Stimulated activated CD8-positive, alpha-beta memory T cell treated with anti-CD3 and anti-CD28 coated beads, Interleukin-7, amount 100 ng/mL, for 48 hours (primary cell): ENCODE data around the gene ACIN1.
A peak's percentile ranks its signal among the peaks of the same experiment; 100 is the strongest.

Experiments
- DNase-seq, 2 donors: peaks; one replicate each; pipeline ENCODE4 v3.0.0-alpha.2; 2020; ENCODE audit warnings: low read depth in 1 of 2; ENCODE audit errors: extremely low read depth in 1 of 2

The ACIN1 gene

DNA sequence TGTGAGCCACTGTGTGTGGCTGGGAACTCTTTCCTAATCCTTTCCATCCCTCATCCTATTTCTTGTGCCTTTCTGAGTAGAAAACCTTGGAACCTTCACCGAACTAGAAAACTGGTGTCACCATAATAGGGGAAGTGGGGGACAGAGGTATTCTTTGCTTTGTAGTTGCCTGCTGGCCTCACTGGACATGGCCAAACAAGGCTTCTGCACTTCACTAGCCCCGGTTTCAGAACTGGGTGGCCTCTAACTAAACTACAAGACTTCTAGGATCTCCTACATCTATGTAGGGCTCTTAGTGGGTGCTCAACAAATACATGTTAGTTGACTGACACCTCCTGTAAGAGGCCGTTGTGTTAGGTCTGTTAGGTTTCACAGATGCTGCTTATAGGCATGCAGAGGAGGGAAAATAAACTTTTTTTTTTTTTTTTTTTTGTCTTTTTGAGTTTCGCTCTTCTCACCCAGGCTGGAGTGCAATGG, 10.4 kb upstream of the ACIN1 start:
- DNase-seq = no peak

DNA sequence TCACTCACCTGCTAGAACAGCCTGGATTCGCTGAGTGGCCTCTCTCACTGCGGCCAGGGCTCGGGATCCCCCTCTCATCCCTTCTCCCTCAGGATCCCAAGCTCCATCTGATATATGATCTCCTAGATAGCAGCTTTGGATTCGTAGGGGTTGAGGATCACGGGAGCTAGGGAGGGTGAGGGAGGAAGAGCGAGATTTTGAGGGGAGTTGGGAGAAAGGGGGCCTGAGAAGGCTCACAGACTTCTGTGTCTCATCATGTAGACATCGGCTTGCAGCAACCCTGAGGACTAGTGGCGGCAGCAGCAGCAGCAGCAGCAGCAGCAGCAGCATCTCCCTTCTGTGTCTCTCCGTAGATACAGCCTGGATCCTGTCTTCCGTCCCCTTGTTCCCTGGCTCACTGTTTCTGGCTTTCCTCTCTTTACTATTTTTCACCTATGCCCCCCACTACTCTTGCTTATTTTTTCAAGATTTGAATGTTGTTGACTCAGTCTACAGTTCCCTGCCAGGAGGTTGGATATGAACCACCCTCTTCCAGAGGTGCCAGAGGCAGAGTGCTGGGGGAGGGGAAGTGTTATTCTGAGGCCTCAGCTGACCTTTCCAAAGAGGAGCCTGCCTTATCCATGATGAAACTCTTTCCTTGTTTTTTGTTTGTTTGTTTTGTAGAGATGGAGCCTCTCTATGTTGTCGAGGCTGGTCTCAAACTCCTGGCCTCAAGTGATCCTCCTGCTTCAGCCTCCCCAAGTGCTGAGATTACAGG, 9.8 kb upstream of the ACIN1 start, which contains the start of gene CIROP:
Gene CIROP (minus strand): TSS at position 399 of the 757 bp plus-strand sequence. CDS start 69 bp downstream, at position 330.
- DNase-seq = no peak

DNA sequence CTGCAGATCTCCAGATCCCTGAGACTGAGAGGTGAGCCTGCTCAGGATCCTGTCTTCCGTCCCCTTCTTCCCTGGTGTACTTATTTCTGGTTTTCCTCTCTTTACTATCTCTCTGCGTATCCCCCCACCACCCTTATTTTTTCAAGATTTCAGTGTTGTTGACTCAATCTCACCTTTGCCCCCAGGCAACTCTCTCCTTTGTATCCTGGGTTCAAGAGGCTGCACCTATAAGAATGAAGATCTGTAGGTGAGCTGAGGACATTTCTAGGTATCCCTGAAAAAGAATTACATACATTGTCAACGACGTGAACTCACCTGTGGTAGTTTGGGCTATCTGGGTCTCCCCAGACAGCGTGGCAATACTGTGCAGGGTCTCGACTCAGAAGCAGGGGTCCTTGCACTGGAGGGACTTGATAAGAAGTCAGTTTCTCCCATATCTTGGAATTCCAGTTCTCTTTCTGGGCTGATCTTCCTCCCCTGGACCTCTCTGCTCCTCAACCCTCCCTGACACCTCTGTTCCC, 9.2 kb upstream of the ACIN1 start:
- DNase-seq = no peak

DNA sequence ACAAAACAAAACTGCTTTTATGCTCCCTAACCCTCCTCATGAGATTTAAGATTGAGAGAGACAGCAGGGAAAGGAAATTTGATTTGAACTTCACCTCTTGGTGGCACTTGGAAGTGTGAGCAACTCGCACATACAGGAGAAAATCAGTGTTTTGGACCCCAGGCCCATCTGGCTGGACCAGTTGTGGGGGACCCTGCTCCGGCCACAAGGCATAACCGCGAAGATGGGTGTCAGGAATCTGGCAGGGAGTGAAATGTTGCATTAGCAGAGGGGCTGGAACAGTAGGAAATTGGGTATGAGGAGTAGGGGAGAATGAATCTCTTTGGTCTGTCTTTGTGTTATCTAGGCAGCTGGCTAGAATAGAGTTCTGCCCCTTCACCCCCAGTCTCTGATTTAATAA, 8.6 kb upstream of the ACIN1 start:
- no peak for DNase-seq

DNA sequence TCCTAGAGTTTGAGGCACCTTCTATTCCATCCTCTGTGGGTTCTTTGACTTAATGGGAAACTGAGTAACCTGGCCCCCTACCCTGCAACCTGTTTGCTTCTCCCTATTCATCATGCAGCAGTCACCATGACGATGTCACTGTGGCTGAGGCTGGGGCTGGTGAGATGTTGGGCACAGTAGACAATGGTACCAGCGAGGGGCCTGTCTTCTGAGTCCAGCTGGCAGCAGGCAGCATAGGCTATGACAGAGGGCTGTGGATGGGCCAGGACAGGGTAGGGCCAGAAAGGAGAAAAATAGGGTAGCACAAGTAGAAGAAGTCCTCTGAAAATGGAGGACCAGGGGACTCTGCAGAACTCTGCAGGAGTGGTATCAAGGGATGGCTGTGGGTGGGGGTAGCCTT, 7.9 kb upstream of the ACIN1 start:
- no peak for DNase-seq

DNA sequence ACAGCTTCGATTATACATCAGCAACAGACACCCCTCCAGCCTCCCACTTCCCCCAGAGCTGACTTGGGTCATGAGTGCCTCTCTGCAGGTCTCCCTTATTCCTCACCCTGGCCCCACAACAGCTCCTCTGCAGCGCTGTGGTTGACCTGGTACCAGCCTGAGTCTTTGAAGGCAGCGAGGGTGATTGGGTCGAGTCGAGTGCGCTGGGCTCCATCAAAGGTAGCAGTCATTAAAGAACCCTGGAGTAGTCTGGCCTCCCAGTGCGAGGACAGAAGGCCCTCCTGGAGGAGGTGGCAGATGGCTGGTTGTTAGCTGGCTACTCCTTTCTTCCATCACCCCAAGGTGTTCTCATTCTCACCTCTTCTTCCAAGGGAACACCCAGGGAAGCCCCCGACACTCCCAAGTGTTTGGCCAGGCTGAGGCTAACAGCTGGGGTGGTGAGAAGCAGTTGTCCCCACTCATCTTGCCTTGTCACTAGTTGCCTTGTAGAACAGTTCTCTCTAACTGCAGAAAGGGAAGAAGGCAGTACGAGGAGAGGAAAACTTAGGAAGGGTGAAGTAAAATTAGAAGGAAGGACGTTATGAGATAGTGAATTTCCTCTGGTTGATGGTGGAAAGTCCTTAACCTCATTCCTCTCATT, 7.2 kb upstream of the ACIN1 start:
- no peak for DNase-seq

DNA sequence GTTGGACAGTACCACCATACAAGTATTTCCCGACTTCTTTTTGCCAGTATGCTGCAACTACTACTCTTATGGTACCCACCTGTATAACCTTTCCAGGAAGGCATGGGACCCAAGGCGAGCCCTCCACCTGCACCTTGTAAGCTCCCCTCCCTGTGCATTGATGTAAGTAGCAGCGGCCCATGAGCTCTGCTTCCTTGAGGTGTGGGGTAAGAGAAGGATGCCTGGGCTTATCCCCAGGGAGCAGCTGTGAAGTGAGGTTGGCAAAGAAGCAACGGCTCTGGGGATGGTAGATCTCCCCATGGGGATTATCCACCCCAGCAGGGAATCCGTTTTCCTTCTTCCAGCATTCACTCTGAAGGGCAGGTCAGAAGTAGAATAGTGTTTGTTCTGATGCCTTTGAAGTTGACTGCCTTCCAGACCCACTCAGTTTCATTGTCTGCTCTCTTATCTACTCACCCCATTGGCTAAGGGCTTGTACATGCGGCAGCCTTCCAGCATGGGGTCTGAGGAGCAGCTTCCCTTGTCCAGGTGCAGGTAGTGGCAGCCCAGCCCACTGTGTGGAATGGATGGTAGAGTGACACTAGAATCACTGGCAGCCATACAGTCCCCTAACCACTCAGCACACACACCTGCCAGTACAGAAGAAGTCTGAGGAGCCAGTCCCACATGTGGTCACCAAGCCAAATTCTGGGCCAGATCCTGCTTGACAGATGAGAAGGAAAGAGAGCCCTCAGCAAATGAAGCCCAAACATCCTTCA, 6.5 kb upstream of the ACIN1 start:
- no peak for DNase-seq

DNA sequence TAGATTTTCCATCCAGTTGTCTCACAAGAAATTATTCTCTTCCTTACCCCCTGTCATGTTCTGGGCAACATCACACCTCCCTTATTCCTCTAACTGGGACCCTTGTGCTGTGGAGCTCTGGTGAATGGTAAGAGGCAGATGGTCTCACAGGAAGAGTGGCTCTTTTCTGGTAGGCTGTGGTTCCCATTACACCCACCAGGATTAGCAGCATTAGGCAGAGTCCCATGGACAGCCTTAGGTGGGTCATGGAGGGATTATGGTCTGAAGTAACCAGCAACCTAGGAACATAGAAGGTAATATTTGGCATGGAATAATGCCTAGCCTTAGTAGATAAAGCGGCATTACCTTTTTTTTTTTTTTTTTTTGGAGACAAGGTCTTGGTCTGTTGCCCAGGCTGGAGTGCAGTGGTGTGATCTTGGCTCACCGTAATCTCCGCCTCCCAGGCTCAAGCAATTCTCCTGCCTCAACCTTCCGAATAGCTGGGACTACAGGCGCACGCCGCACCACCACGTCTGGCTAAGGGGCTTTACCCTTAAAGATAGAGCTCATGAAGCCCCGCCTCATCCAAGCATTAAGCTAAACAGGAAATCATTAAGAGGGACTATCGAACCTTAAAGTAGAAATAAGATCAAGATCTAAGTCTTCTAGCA, 4.4 kb upstream of the ACIN1 start:
- no peak for DNase-seq

DNA sequence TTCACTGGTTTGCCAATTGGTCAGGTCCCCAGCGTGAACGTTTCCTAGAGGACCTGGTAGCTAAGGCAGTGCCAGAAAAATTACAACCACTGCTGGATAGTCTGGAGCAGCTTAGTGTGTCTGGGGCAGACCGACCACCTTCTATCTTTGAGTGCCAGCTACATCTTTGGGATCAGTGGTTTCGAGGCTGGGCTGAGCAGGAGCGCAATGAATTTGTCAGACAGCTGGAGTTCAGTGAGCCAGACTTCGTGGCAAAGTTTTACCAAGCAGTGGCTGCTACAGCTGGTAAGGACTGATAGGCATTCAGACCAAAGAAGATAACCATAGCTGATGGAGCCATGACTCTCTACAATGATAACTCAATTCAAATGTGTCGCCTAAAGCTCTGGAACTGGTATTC, 2.9 kb upstream of the ACIN1 start:
- no peak for DNase-seq

DNA sequence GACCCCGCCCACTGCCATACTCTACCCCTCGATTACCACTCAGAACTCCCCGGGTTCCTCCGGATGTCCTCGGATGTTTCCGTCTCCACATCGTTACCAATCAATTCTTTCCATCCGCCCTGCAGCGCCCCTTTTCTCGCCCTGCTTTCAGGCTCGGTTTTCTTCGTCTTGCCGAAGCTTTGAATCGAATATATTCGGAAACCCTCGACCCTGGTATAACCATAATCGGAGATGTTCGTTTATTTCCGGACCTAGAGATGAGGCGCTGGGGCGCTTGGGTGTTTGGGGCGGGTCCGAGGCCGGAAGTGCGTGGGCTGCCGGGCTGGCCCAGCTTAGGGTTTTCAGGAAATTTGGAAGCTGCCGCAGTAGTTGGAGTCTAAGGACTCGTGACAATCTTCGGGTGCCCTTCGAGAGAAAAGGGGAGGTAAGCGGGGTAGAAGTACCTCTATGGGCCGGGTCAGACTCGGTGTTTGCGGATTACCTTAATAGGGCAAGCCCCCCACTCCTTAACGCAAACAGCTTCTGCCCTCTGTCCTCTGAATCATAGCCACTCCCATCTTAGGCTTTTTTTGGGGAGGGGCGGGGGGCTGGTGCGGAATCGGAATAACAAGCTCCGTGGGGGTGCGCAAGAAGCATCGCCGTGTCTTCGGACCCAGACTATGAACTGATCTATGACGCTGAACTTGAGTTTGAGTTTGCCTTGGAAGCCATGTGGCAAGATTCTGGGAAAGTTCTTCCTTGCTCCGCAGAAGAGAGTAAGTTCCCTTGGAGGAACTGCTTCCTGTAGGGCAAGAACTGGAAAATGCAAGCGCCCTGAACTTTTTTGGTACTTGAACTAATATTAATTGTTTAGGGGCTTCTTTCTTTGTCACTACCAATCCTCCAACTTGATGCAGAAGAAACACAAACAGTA, 516 bp upstream of the ACIN1 start, which contains the start of gene C14orf119:
Gene C14orf119 (plus strand): TSS at position 310 of the 913 bp plus-strand sequence. CDS start 2,154 bp downstream, outside the sequence.
- peak in 1 of 2 donors; percentile 99 for DNase-seq

DNA sequence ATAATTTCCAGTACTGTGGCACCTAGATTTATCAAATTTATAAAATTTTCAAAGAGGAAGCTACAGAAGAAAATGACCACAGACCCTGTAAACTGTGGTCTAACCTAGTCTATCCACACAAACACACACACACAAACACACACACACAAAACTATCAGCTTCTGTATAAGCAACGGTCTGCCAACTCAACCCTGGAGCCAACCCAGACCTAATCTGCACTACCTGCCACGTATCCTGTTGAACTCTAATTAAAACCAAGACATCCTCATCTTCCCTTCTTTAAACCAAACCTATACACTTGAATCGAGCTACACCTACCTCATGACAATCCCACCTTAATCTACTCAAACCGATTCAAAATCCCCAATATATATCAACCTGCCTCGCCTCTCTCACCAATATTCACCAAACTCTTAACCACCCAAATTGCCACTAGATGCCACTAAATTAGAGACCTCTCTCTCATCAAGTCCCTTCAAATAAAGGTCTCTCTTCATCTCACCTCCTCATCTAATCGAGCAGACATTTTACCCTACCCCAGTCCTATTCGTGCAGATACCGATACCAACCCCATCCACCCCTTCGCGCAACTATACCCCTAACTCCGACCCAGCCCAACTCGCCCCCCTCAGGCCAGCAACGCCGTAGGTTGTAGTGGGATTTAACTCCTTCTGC, 808 bp downstream of the ACIN1 start:
- DNase-seq = peak in 1 of 2 donors; percentile 67

DNA sequence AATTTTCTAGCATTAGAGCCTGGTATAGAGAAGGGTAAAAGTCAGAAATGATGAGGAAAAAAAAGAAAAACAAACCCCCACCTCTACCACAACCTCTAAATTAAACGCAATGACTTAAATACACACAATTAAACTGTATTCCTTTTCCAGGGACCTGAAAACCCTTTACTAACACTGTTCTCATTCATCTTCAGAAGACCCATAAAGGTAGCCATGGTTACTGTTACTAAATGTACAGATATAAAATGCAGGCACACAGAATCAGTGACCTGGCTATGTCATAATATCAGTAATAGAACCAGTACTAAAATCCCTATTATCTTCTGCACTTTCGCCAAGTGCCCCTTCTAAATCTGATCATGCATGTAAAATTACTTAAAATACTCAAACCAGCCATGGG, 1.4 kb downstream of the ACIN1 start:
- no peak for DNase-seq

DNA sequence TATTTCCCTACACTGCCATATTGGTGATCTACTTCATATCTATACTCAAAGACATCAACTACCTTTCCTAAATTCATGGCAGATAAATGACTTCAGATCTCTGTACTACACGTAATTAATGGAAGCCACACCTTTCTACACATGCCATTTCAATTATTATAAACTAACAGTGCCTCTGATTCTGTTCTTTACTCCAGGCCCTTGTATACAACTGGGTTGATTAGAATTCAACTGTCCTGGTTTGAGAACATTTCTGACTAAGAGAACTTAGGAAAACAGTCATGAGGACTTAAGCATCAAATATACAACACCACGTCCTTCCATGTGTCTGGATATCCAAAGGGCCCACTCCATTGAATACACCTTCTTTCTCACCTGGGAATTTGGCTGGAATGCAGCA, 1.8 kb downstream of the ACIN1 start:
- no peak for DNase-seq

DNA sequence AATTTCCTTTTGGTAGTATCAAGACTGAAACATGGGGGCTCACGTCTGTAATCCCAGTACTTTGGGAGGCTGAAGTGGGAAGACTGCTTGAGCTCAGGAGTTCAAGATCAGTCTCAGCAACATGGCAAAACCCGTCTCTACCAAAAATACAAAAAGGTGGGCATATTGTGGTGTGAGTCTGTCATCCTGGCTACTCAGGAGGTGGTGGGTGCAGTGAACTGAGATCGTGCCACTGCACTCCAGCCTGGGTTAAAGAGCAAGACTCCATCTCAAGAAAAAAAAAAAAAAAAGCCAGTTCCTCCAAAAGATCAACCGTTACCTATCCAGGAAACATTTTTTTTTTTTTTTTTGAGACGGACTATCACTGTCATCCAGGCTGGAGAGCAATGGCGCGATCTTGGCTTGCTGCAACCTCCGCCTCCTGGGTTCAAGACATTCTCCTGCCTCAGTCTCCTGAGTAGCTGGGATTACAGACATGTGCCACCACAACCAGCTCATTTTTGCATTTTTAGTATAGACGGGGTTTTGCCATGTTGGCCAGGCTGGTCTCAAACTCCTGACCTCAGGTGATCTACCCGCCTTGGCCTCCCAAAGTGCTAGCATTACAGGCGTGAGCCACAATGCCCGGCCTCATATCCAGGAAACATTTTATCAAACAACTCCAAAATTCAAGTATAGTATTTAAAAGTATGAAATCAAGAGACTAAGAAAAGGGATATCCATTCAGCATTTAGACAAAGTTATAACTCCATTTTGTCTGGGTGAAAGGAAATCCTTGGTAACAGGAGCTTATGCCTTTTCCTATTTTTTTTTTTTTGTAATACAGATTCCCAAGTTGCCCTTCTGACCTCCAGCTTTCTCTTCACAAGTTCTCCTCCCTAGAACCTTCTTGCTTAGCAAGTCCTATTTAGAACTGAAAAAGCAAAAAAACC, 3.4 kb downstream of the ACIN1 start:
- DNase-seq = no peak

DNA sequence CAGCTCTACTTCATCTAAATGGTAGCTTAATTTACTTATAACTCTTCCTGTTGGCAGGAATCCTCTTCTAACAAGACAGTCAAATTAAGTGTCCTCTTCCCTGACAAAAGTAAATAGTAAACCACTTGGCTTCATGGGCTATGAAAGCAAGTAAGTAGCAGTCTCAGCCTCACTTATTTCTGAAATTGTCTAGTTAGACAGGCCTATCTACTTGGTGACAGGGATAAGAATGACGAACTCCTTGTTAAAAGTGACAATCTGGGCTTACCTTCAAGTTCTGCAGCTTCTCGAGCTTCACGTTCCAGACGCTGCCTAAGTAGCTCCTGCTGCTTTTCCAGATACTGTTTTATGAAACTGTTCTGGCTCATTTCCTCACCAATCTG, 4.7 kb downstream of the ACIN1 start:
- DNase-seq = no peak

DNA sequence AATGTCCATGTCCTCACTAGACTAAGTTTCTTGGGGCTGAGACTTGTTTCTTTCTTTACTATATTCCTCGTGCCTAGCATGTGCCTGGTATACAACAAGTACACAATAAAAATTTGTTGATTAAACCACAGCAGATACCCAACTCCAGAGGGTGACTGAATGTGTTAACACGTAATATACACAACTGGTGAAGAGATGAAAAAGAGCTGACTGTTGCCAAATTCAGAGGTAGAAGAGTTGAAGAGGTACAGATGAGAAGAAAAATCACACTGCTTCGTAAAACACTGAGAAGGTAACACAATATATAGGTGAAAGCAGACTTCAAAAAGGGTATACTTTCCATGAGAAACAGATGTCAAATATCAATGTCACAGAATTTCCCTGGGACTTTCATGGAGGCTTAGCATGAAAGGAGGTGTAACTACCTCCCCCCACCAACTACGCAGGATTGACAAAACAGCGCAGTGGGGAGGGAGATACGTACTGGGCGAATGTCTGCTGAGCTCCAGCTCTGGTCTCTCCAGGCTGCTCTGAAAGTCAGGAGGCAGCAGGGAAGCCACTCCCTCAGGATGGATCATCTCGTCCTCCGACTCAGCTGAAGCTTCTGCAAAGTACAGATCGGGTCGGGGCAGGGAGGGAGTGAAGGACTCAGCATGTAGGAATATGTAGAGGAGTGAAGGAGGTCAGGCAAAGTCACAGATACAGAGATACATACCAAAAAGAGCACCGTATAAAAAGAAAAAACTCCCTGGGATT, 5.3 kb downstream of the ACIN1 start:
- DNase-seq = no peak

DNA sequence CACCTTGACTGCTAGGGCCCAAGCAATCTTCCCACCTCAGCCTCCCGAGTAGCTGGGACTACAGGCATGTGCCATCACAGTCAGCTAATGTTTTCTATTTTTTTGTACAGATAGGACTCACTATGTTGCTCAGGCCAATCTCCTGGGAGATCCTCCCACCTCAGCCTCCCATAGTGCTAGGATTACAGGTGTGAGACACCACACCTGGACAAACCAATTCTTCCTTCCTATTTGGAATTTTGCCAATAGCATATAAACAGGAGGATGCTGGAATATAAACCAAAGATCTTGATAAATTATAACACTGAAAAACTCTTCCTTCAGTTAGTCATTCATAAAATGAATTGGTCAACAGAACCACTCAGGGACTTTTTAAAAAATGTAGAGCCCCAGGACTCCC, 8.4 kb downstream of the ACIN1 start:
- DNase-seq = no peak
